Stimulated activated CD8-positive, alpha-beta memory T cell treated with anti-CD3 and anti-CD28 coated beads, Interleukin-12 subunit alpha, Interleukin-12 subunit beta, amount 100 ng/mL, for 24 hours (primary cell): ENCODE results near the gene DBH.

ENCODE experiments used
- DNase-seq: peaks from one replicate; pipeline ENCODE4 v3.0.0-alpha.2; 2020; ENCODE audit errors: extremely low read depth

Gene DBH

GRCh38 chr9:133604214-133604613, 31.9 kb upstream of the DBH start:
- no peak for DNase-seq

- DNase-seq = no peak
These were observed 31.3 kb upstream of the DBH start for GRCh38 chr9:133604856-133605255.

- DNase-seq = no peak
These were observed 30.7 kb upstream of the DBH start for GRCh38 chr9:133605446-133605845.

DNA sequence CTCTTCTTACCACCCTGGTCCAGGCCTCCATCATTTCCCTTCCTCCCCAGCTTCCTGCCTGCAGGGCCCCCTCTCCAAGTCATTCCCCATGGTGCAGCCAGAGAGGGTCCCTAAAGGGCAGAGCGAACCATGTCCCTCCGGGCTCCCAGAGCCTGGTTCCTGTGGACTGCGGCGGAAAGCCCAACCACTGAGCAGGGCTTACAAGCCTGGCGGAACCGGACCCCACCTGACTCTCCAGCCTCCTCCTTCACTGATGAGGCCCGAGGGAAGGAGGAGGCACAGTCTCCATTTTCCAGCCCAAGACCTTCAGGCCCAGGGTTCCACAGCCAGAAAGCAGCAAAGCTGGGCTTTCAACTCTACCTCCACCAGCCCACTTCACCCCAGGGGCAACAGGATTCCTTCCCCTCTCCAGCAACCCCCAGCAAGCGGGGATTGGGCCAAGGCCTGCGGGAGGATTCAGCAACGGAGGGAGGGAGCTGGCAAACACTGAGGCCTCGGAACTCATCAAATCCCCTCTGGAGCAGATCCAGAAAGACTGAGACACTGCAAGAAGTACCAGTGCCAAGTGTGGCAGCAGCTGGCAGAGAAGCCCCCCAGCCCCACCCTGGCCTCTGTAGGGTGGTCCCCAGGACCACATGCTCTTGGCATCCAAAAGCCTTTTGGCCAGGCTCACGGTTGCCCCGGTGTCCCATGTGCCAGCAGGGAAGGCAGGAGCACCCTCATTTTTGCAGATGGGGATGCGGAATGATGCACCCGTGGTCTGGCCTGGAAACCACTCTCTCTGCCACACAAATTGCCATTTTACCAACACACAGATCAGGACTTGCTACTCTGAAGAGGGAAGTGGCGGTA, 30.1 kb upstream of the DBH start:
- DNase-seq = no peak

DNA sequence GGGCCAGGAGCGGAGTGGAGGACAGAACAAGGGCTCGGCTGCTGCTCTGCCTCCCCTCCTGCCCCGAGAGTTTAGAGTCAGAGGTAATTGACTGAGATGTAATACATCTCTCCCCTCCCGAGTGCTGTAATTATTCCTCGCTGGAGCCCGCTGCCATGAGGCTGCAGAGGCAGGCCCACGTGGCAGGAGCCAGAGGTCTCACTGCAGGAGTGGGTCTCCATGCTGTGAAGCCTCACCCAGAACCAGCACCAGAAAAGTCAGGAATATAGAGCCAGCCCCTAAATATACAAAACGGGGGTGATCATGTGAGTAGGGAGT, 29.5 kb upstream of the DBH start:
- no peak for DNase-seq

DNA sequence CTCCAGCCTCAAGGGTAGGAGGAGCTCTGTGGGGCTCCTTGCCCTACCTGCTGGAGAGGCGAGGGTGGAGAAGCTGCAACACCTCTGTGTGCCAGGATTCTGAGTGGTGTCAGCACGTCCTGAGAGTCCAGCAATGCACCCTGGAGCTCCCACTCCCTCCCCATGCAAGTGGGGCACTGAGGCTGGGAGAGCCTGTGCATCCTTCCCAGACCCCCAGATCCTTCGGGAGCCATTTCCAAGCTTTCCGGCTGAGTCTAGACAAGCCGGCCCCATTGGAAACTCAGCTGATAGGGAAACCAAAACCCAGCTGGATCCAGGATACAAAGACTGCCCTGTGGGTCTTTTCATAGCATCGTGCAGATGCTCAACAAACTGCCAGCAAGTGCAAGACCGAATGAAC, 28.8 kb upstream of the DBH start:
- no peak for DNase-seq

GRCh38 chr9:133607976-133608375, 28.2 kb upstream of the DBH start:
- DNase-seq = no peak

DNA sequence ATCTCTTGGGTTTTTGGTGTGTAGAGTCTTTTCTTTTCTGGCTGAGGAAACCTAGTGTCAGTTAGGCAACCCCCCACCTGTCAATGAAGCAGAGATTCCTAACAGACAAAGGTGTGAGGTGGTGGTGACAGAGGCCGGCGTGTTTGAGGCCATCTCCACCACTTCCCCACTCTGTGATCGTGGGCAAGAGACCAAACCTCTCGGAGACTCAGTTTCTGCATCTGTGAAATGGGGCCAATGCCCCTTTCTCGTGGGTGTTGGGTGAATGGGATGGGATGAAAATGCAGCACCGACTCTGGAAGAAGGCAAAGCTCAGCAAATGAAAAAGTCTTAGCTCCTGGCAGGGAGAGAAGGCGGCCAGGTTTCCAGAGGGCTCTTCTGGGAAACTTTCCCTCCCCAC, 27.8 kb upstream of the DBH start:
- DNase-seq = no peak

- no peak for DNase-seq
These were observed 27.3 kb upstream of the DBH start for GRCh38 chr9:133608889-133609288.

DNA sequence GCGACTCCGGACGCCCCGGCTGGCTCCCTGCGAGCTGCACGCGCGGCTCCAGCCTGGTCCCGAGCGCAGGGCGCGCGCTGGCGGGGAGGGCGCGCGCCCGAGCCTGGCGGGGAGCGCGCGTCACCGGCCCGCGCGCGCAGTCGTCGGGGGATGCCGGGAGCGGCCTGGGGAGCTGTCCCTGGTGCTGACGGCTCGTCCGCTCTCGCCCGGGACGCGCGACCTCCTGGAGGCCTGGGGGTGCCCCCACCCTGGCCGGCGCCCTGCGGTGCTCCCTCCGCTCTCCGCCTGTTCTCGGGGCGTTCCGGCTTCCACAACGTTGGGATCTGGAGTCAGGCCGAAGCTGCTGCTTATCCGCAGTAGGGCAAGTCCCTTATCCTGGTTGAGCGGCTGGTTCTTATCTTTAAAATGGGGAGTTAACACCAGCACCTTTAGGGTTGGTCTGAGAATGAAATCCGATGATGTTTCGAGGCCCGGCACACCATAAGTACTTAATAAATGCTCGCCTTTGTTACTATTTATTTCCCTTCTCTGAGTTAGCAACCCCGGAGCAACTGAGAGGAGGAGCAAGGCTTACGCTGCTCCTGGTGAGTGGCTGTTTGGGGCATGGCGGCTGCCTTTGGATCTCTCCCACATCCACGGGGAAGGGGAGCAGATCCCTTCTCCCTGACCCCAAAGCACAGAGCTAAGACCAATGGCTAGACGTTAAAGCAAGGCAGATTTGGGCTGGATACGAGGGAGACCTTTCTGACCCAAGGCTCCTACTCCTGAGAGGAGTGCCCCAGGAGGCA, 26.7 kb upstream of the DBH start, which contains the start of gene FAM163B:
FAM163B (minus strand) TSS at position 79 of the 788 bp plus-strand sequence. CDS start 29,166 bp downstream, outside the sequence.
- DNase-seq = no peak

DNA sequence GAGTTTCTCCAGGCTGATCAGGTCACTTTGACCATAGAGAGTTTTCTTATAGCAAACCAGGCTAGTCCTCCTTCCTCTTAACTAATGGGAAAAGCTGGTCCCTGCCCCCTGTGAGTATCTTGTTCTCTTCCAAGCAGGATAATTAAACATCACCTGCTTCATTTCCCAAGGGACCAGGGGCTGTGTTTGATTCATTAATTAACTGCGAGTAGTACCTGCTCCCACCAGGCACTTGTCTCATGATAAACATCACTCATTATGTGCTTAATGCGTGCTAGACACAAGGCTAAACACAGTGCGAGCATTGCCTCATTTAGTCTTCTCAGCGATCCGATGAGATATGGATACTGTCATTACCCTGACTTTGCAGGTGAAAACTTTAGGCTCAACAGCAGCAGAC, 25.3 kb upstream of the DBH start:
- DNase-seq = no peak

GRCh38 chr9:133612051-133612450, 24.1 kb upstream of the DBH start:
- no peak for DNase-seq

GRCh38 chr9:133612816-133613215, 23.3 kb upstream of the DBH start:
- no peak for DNase-seq

GRCh38 chr9:133613432-133613831, 22.7 kb upstream of the DBH start:
- no peak for DNase-seq

DNA sequence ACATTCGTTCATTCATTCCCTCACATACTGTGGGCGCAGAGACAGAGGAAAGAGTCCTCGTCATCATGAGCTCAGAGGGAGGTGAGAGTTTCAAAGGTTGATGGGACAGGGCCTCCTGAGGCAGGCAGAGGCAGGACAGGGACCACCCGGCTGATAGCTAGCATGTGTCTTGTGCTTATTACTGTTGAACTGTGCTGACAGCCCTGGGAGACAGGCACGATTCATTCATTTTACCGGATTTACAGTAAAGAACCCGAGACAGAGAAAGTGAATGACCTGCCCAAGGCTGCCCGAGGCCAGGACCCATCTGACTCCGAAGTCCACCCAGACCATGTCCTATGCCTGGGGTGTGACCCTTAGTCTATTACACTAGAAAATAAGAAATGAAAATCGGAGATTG, 22.1 kb upstream of the DBH start:
- DNase-seq = no peak

GRCh38 chr9:133614678-133615077, 21.5 kb upstream of the DBH start:
- no peak for DNase-seq

DNA sequence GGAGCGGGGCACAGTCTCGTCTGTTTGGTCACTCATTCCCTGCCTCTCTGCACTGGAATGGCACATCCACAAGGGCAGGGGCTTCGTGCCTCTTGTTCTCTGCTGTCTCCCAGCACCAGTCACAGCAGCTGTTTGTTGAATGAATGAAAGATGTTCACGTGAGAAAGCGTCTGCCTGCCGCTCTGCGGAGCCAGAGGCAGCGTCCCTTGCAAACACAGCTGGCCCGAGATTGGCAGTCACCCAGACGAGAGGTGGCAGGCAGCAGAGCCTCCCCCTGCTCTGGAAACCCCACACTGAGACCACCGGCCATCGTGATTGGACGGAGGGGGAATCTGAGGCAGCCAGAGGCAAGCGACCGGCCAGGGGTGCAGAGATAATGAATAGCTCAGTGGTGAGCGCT, 21.0 kb upstream of the DBH start:
- no peak for DNase-seq

GRCh38 chr9:133615606-133616188, 20.5 kb upstream of the DBH start:
- DNase-seq = no peak

GRCh38 chr9:133616643-133617405, 19.3 kb upstream of the DBH start:
- no peak for DNase-seq

DNA sequence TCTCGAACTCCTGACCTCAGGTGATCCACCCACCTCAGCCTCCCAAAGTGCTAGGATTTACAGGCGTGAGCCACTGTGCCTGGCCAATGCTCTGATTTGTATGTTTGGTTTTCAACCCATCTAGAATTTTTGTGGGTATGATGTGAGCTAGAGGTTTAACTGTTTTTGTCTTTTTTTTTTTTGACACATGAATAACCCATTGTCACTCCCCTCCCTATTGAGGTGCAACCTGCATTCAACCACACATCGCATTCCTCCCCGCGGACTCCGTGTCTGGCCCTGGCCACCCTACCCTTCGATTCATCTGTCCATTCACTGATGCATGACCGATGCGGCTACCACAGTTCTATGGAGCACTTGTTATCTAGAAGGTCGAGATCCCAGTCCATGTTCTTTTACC, 17.4 kb upstream of the DBH start:
- no peak for DNase-seq

DNA sequence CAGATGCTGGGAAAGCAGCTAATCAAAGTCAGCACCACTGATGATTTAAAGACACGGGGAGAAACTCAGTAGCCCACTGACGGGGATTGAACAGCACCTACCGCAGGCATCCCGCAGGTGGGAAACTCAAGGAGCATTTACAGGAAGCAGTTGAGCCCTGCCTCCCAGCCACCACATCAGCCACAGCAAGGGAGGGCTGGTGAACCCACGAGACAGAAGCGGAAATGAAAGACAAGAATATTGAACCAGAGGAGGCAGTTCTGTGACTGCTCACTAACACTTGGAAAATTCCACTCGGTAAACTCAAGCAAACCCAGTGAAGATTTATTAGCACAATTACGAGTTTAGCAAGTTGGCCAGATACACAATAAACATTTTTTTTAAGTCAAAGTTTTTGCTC, 16.4 kb upstream of the DBH start:
- DNase-seq = no peak

DNA sequence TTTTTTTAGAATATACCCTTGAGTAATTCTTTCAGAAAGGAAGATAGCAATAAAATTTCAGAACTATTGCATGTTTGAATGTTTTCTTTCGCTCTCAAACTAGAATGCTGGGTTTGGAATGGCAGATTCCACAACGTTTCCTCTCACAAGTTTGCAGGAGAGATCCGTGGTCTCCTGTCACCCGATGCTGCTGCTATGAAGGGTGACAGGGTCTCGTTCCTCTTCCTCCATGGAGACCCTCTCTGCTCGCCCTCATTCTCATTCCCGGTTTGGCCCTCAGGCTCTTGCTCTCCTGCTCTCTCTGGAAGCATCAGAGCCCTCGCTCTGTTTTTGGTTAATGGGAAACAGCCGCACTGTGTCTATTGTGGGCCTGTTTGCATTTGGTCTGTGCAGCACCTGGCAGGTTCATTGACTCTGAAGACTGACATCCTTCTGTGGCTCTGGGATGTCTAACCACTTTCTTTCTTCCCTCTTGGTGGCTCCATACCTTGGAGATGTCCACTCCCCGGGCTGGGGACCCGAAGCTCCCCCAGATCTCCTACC, 14.4 kb upstream of the DBH start:
- DNase-seq = no peak
